Astrocyte of the cerebellum (primary cell): Measurements from ENCODE around the gene HMCN1.
A peak's percentile ranks its signal among the peaks of the same experiment; 100 is the strongest.

Experiments
- DNase-seq: peaks from one replicate; pipeline ENCODE4 v3.0.0-alpha.2; 2011; ENCODE audit warnings: low read depth
- H3K4me3 ChIP-seq: 2 replicates; pipeline ENCODE4 v1.5.1; 2011; ENCODE audit warnings: mild to moderate bottlenecking, low read depth, low read length, moderate library complexity
- in situ Hi-C: cut with HindIII; loops from 2 replicates; pipeline ENCODE4 v1.10.0; 2017; ENCODE audit warnings: low sequenced_read_pairs
- TF ChIP-seq, protein P1 (sequence below): IDR thresholded peaks from 2 replicates; pipeline ENCODE4 v1.5.1; 2012; ENCODE audit warnings: low read length, low read depth, moderate library complexity, mild to moderate bottlenecking; ENCODE audit errors: missing control alignments

The HMCN1 gene

DNA sequence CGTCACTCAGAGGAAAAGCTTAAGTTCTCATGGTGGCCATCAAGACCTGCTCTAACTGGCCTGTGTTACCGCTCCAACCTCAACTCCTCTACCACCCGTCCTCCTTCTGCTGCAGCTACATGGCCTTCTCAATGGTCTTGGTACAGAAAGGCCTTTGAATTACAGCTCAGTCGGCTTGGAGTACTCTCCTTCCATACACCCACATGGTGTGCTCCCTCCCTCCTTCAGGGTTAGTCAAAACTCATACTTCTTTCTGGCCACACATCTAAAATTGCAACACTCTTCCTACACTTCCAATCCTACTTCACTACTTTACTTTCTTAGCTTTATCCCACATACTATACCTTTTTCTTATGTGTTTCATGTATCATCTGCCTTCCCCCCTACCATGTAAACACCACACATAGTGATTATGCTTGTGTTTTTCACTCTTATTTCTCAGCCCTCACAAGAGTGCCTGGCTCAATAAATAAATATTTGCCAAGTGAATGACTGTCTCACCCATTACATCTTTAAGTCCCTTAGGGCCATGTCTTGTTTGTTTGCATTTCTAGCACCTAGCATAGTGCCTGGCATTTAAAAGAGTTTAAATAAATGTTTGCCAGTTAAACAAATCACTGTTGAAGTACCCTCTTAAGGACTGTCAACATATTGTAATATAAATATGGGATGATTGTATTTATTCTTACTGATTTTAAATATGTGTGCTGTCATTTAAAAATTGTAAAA lies 37.6 kb upstream of the HMCN1 start:
- no peak overlapping the region for H3K4me3 ChIP-seq
- no peak for DNase-seq
- in situ Hi-C loops = loop anchor here (25.0 kb wide), 1 partner anchor 534 kb away; the partner anchor contains the start of genes SWT1 and TRMT1L
- TF ChIP-seq, protein P1, sequence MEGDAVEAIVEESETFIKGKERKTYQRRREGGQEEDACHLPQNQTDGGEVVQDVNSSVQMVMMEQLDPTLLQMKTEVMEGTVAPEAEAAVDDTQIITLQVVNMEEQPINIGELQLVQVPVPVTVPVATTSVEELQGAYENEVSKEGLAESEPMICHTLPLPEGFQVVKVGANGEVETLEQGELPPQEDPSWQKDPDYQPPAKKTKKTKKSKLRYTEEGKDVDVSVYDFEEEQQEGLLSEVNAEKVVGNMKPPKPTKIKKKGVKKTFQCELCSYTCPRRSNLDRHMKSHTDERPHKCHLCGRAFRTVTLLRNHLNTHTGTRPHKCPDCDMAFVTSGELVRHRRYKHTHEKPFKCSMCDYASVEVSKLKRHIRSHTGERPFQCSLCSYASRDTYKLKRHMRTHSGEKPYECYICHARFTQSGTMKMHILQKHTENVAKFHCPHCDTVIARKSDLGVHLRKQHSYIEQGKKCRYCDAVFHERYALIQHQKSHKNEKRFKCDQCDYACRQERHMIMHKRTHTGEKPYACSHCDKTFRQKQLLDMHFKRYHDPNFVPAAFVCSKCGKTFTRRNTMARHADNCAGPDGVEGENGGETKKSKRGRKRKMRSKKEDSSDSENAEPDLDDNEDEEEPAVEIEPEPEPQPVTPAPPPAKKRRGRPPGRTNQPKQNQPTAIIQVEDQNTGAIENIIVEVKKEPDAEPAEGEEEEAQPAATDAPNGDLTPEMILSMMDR = no peak

DNA sequence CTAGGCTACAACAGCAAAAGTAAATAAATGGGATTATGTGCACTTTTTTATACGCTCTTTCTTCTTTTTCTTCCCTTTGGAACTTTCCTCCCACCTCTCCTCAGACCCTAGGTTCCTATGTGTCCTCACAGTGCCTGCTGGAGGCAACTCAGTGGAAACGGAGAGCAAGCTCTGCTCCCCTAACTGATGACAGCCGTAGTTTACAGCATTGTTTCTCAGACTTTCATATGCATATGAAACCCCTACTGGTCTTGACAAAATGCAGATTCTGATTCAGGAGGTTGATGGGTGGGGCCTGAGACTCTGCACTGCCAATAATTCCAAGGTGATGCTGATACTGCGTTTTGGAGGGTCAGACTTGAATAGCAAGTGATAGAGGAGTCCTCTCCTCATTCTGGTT lies 34.3 kb upstream of the HMCN1 start:
- TF ChIP-seq, protein P1 = no peak
- in situ Hi-C loops = loop anchor here (25.0 kb wide), 1 partner anchor 538 kb away; the partner anchor contains the start of genes SWT1 and TRMT1L
- DNase-seq = no peak
- H3K4me3 ChIP-seq = no peak overlapping the region

DNA sequence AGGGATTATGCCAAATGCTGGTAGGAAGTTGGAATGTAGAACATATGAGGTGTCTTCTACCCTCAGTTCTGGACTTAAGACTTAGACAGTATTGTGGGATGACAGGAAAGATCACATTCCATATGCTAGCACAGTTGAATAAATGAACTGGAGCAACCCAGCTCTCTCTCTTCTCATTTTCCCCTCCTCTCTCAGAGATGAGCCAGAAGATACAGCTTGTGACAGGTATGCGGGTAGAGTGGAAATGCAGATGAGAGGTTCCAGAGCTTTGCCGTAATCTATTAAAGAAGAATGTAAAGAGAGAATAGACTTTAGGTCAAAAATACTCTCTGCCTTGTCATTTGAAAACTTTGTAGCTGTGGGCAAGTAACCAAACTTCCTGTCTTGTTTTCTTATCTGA lies 32.5 kb upstream of the HMCN1 start:
- DNase-seq = no peak
- in situ Hi-C loops = no loop called here
- TF ChIP-seq, protein P1 = no peak
- H3K4me3 ChIP-seq = no peak overlapping the region

DNA sequence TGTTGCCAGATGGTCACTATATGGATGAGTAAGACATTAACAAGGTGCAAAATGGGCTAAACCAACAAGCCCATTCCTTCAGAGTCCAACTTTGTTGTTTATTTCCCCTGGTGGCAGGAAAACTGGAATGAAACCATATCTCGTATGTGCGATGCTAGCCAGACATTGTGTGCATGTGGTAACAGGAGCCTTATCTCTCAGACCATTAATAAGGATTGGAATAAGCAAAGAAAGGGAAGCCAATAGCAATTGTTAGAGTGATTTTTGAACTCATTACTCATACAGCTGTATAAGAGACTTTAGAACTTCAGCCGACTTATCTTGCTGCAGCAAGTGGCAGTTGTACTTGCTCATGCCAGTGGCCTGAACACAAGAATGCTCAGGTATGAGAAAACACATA lies 30.0 kb upstream of the HMCN1 start:
- no peak for DNase-seq
- no peak overlapping the region for H3K4me3 ChIP-seq
- TF ChIP-seq, protein P1 = no peak
- in situ Hi-C loops = no loop called here

DNA sequence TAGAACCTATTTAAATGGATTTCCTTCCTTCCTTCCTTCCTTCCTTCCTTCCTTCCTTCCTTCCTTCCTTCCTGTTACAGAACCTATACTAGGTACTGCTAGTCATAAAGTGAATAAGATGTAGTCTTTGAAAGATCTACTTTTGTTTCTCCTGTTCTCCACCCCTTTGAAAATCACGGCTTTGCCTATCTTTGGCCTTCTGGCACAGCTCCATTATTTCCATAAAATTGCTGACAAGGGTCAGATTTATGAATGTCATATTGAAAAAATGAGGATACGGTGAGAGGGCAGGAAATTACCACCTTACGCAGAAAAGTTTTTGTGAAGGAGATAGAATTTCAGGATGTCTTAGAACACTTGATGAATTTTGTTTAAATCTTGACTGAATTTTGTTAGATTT lies 18.1 kb upstream of the HMCN1 start:
- H3K4me3 ChIP-seq = no peak overlapping the region
- TF ChIP-seq, protein P1 = no peak
- in situ Hi-C loops = no loop called here

DNA sequence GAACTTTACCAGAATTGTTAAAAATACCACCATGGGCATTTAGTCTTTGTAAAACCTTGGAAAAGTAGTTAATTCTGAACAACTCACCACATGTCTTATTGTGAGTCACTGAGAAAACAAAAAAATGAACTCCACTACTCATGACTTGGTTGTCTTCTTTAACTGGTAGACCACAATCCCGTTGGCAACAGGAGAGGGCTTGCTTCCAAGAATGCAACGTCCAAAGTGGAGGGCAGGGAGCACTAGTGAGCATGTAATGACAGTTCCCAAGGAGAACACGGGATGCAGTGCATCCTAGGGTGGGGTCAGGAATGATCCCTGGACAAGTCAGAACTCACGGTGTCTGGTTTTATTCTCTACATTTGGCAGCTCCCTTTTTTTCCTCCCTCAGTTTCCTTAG lies 15.2 kb upstream of the HMCN1 start:
- DNase-seq = peak; percentile 93
- TF ChIP-seq, protein P1 = peak; percentile 57
- in situ Hi-C loops = no loop called here
- no peak overlapping the region for H3K4me3 ChIP-seq

More for the DNA sequence above, 18.1 kb upstream of the HMCN1 start:
- no peak for DNase-seq
